H4 (cell line): ENCODE results near the gene TMCO4. TPM values are rescaled to one million over a fixed set of nuclear protein-coding genes. Genes with fewer than 3 reads are reported as not detected.
"Not testable (repeated sequence)": the region's sequence is repeated elsewhere in the genome, so short reads cannot be mapped to it uniquely, and the experiment has no call there.

Experiments
- DNase-seq: peaks from one replicate; pipeline ENCODE4 v3.0.0-alpha.2; 2015; ENCODE audit warnings: low spot score
- total RNA-seq: library from RNA; depleted of rRNA; stranded (reverse); fragments of >200 nt; shearing (Covaris generic); gene quantifications from 2 replicates; pipeline ENCODE4 v1.2.3, GENCODE V29; 2014; rRNA removed

The TMCO4 gene
- total RNA-seq, 1 experiment from 2014 or later, result 10.6 TPM

GRCh38 chr1:19639999-19640362 lies 159.7 kb downstream of the TMCO4 start:
- no peak for DNase-seq

DNA sequence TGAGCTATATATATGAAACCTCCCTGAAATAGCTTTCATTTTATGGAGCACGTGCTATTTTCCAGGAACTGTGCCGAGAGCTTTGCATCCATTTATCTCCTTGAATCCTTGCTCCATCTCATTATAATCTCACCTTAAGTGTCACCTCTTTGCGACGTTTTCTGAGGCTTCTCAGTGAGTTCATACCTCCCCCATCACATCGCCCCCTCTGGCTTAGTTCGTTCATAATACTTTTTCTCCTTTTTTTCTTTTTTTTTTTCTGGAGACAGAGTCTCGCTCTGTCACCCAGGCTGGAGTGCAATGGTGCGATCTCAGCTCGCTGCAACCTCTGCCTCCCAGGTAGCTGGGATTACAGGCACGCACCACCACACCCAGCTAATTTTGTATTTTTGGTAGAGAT lies 160.5 kb downstream of the TMCO4 start:
- DNase-seq, result not testable (repeated sequence)

GRCh38 chr1:19637606-19638005 lies 162.1 kb downstream of the TMCO4 start:
- DNase-seq, result no peak

GRCh38 chr1:19636749-19637148 lies 163.0 kb downstream of the TMCO4 start:
- DNase-seq, result not testable (repeated sequence)

- DNase-seq, result no peak
Observed at GRCh38 chr1:19636065-19636464, 163.7 kb downstream of the TMCO4 start.

DNA sequence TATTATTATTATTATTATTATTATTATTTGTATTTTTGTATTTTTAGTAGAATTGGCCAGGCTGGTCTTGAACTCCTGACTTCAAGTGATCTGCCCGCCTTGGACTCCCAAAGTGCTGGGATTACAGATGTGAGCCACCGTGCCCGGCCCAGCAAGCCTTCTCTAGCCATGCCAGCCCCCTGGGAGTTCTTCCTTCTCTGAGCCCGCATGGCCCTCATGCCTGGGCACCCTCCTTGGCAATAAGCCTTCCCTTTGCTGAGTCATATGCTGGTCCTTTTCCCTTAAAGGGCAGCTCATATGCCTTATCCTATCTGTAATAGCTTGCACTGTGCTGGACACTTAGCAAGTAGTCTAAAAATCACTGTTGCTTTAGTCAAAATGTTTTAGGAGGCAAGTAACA lies 164.1 kb downstream of the TMCO4 start:
- peak; percentile 33 for DNase-seq

- not testable (repeated sequence) for DNase-seq
Observed at GRCh38 chr1:19635064-19635463, 164.7 kb downstream of the TMCO4 start.

GRCh38 chr1:19633106-19633505 lies 166.6 kb downstream of the TMCO4 start:
- DNase-seq, result no peak

Other genes with a start within 250 kb of the TMCO4 start
- 34.2 and 53.1 TPM in 2 replicates for gene NBL1, start 155.6 kb downstream of the TMCO4 start, total RNA-seq
- gene HTR6, start 135.0 kb downstream of the TMCO4 start, total RNA-seq, result not detected in 2 replicates
- gene RNF186, start 15.4 kb upstream of the TMCO4 start, total RNA-seq, result not detected in 2 replicates
- 0.58 and 1.6 TPM in 2 replicates for gene OTUD3, start 82.5 kb upstream of the TMCO4 start, total RNA-seq
- not detected in 2 replicates for gene PLA2G2E, start 123.7 kb upstream of the TMCO4 start, total RNA-seq
- not detected in 2 replicates for gene PLA2G2A, start 179.7 kb upstream of the TMCO4 start, total RNA-seq